ENCODE results near the gene ORAI3. TPM values are rescaled to one million over a fixed set of nuclear protein-coding genes. Genes with fewer than 3 reads are reported as not detected.

ORAI3 gene
- polyA plus RNA-seq, 2 of the 4 experiments (the other 2 are of a cell fraction), result 10.5 to 14.1 TPM

DNA sequence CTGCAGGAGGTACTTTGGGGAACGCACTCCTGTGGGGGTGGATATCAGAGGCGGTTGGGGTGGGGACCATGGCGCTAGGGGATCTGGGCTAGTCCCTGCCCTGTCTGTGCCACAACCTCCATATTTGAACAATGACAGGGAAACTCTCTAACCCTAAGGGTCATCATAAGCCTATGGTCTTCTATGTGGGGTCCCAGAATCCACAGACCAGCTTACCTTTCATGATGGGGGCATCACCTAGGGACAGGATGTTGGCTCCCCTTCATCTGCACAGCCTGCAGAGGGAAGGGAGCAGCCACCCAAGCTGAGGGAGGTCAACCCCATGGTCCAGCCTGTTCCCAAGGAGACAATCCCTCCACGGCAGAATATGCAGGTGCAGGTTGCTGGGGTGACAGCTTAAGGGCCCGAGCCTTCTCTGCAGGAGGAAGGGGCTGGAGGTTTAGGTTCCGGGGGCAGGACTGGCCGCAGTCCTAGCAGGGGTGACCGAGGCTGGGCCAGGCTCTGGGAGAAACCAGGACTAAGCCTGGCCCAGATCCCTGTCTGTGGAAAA, 1.7 kb downstream of the ORAI3 start:
- DNase-seq (ENCODE audit: low read depth in 1 of 2, low spot score in 1 of 2) (no peak), FAIRE-seq (no peak), ATAC-seq (no peak)
- H3K9me3 ChIP-seq, result no peaks in the 10 kb centered on the region
- ChIA-PET CTCF (interaction anchor here (1.6 to 8.2 kb wide), 4 partner anchors 9 to 492 kb away, joined by 4 to 78 read pairs (median 6); partner anchors contain the start of gene ZNF843), POLR2A (interaction anchor here (1.0 kb wide), 1 partner anchor 124 kb away, joined by 3 read pairs; the partner anchor contains the start of genes ZNF646 and ZNF668)
- peaks cover 26% of the 10 kb centered on the region for H3K4me1 ChIP-seq
- WGBS (ENCODE audit: missing lambda C conversion rate), result 89% methylated on average over 5 of the region's 8 CpGs
- peak overlapping the region; percentile 90 to 99; a peak in 5 of 6 replicates for H3K27ac ChIP-seq
- TF ChIP-seq RARB (CRISPR knock-in tag; IDR thresholded peaks at IDR 0.05) (no peak), MAZ (IDR thresholded peaks at IDR 0.05; ENCODE audit: borderline replicate concordance, low read depth, low read length) (no peak), HEYL (CRISPR knock-in tag; IDR thresholded peaks at IDR 0.05) (no peak), MAX (IDR thresholded peaks at IDR 0.05) (no peak), GATA3 (IDR thresholded peaks at IDR 0.05; ENCODE audit: borderline replicate concordance) (no peak), CHD2 (IDR thresholded peaks at IDR 0.05; ENCODE audit: low read length, partially characterized antibody) (no peak), ZC3H11A (IDR thresholded peaks at IDR 0.05) (no peak), RNF2 (IDR thresholded peaks at IDR 0.05; ENCODE audit: borderline replicate concordance, low read depth) (no peak)
- H3K4me2 ChIP-seq, result peak overlapping the region; percentile 88
- H3K4me3 ChIP-seq, result peak overlapping the region; percentile 73; the same call in 2 of the 3 replicates

DNA sequence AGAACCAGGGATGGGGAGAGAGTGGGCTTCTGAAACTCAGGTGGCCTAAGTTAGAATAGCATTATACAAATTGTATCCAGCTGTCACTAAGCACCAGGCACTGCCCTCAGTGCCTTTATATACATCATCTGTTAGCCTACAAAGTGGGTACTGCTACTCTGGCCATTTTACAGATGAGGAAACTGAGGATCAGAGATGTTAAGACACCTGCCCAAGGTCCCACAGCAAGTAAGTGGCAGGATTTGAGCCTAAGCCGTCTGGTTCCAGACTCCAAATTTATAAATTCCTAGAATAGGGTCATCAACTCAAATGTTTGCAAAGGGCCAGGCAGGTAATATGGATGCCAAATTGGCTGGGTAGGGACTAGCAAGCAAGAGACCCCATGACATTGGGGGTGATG, 2.3 kb downstream of the ORAI3 start:
- Histone ChIP-seq H3K4me3 (no peak overlapping the region), H3K4me2 (no peak overlapping the region), H3K27ac (no peak overlapping the region; a peak in 1 of 6 replicates), H3K9me3 (no peaks in the 10 kb centered on the region), H3K4me1 (peaks cover 26% of the 10 kb centered on the region)
- no peak for DNase-seq (ENCODE audit: low read depth in 1 of 2, low spot score in 1 of 2)
- ATAC-seq, result no peak
- TF ChIP-seq FOSL2 (IDR thresholded peaks at IDR 0.05) (no peak), FOSL2 (CRISPR knock-in tag; IDR thresholded peaks at IDR 0.05) (no peak), ZFP36 (IDR thresholded peaks at IDR 0.05; ENCODE audit: borderline replicate concordance, partially characterized antibody) (peak; percentile 24), ATOH8 (CRISPR knock-in tag; IDR thresholded peaks at IDR 0.05; ENCODE audit: low read depth) (no peak), SMC3 (IDR thresholded peaks at IDR 0.05) (no peak), HDAC2 (IDR thresholded peaks at IDR 0.05) (peak; percentile 69; the same call in 1 of the 2 replicates), PHF8 (IDR thresholded peaks at IDR 0.05; ENCODE audit: borderline replicate concordance, low read depth) (no peak), KDM5A (IDR thresholded peaks at IDR 0.05) (no peak), KDM1A (IDR thresholded peaks at IDR 0.05; ENCODE audit: low read depth) (peak; percentile 88), MAZ (IDR thresholded peaks at IDR 0.05; ENCODE audit: borderline replicate concordance, low read depth, low read length) (no peak), RFX5 (IDR thresholded peaks at IDR 0.05) (no peak), MAFK (IDR thresholded peaks at IDR 0.05; ENCODE audit: partially characterized antibody) (no peak), CHD4 (IDR thresholded peaks at IDR 0.05; ENCODE audit: borderline replicate concordance) (peak; percentile 79; the same call in 1 of the 2 replicates), NR3C1 (IDR thresholded peaks at IDR 0.05) (no peak)
- CTCF ChIA-PET, result interaction anchor here (1.6 to 8.2 kb wide), 4 partner anchors 9 to 491 kb away, joined by 4 to 78 read pairs (median 6); partner anchors contain the start of gene ZNF843
- no peak for FAIRE-seq
- POLR2A ChIA-PET, result no interaction called here
- 91% methylated on average over 1 of the region's 1 CpG for WGBS (ENCODE audit: missing lambda C conversion rate)

DNA sequence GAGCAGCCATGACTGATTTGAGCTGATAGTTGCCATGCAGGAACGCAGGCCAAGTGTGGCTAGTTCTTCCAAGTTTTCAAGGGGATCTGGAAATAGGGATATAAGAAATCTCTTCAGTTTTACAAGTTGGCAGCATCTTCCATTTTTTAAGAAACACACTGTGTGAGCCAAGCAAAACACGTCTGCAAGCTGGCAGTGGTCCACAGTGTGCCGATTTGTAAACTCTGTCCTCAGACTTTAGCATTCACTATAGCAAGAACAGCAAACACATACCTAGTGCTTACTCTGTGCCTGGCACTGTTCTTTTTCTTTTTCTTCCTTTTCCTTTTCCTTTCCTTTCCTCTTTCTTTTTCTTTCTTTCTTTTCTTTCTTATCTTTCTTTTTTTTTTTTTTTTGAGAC, 2.9 kb downstream of the ORAI3 start:
- Histone ChIP-seq H3K4me1 (peaks cover 29% of the 10 kb centered on the region), H3K4me3 (no peak overlapping the region), H3K4me2 (no peak overlapping the region), H3K9me3 (no peaks in the 10 kb centered on the region), H3K27ac (no peak overlapping the region)
- POLR2A ChIA-PET, result no interaction called here
- FAIRE-seq (no peak), ATAC-seq (no peak), DNase-seq (ENCODE audit: low read depth in 1 of 2, low spot score in 1 of 2) (no peak)
- WGBS (ENCODE audit: missing lambda C conversion rate), result 49% methylated on average over 3 of the region's 3 CpGs
- CTCF ChIA-PET, result interaction anchor here (1.5 to 8.2 kb wide), 4 partner anchors 10 to 920 kb away, joined by 4 to 78 read pairs (median 4); partner anchors contain the start of gene ZNF843
- TF ChIP-seq HOXA7 (CRISPR knock-in tag; IDR thresholded peaks at IDR 0.05) (no peak), E2F6 (IDR thresholded peaks at IDR 0.05; ENCODE audit: borderline replicate concordance, low read depth) (no peak), EHF (CRISPR knock-in tag; IDR thresholded peaks at IDR 0.05) (no peak), PHF8 (IDR thresholded peaks at IDR 0.05; ENCODE audit: borderline replicate concordance, low read depth) (no peak), HDAC2 (IDR thresholded peaks at IDR 0.05) (no peak), FOXS1 (CRISPR knock-in tag; IDR thresholded peaks at IDR 0.05) (no peak)
